ENCODE results near the gene SH3D21. TPM values are rescaled to one million over a fixed set of nuclear protein-coding genes. Genes with fewer than 3 reads are reported as not detected.

SH3D21 gene
- total and polyA plus RNA-seq, 4 donors = 9.0 to 16.6 (median 11.7) TPM

DNA sequence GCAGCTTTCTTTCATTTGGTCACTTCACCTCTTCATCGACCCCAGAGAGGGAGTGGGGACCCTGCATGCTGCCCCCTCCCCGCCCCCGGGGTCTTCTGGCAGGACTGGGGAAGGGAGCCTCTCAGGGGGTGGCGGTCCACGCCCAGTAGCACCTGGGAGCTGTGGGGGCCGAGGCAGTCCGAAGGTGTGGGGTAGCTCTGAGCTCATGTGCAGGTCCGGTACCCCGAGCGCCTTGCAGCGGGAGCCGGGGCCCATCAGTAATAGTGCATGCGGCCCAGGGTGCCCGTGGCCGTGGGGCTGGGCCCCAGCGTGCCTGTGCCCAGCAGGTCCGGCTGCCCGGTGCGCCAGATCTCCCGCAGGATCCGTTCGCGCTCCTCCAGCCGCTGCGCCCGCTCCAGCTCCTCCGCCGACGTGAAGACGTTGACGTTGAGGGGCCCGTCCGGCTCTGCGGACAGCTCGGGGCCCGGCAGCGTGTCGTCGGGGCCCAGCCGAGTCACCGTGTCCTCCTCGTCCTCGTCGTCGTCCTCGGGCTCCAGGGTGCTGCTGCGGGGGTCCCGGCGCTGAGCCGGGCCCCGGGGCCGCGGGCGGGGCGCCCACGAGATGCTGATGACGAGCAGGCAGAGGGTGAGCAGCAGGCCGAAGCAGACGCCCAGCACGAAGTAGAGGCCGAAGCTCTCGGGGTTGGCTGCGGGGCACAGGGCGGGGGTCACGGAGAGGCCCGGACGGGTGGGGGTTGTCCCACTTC is 16.0 kb downstream of the SH3D21 start:
- Histone ChIP-seq H3K36me3 (ENCODE audit: control insufficient read depth in 4 of 4, insufficient read depth in 4 of 4, low read length in 4 of 4) (peaks cover 0 to 7% (median 3%) of the 10 kb centered on the region in 4 donors), H3K9me3 (ENCODE audit: control insufficient read depth in 4 of 4, insufficient read depth in 3 of 4, low read length in 3 of 4) (no peaks in the 10 kb centered on the region), H3K27me3 (ENCODE audit: control insufficient read depth in 3 of 3, insufficient read depth in 3 of 3, low read length in 2 of 3) (no peaks in the 10 kb centered on the region), H3K4me1 (ENCODE audit: control insufficient read depth in 5 of 5, insufficient read depth in 5 of 5, low read length in 5 of 5) (peaks cover 0 to 38% (median 19%) of the 10 kb centered on the region in 5 donors), H3K27ac (ENCODE audit: low read depth in 1 of 2, low read length in 1 of 2) (peak overlapping the region; percentile 12 to 84), H3K9ac (ENCODE audit: insufficient read depth in 1 of 2, low read length in 2 of 2) (no peak overlapping the region), H3K4me3 (peak overlapping the region; percentile 63)
- 47 to 48% methylated on average over 67 of the region's 67 CpGs for WGBS, 2 donors
- ATAC-seq (ENCODE audit: insufficient read depth, low FRiP score) (no peak), DNase-seq (peak in 2 of 3 donors; percentile 23 to 38)
- TF ChIP-seq, protein P1, sequence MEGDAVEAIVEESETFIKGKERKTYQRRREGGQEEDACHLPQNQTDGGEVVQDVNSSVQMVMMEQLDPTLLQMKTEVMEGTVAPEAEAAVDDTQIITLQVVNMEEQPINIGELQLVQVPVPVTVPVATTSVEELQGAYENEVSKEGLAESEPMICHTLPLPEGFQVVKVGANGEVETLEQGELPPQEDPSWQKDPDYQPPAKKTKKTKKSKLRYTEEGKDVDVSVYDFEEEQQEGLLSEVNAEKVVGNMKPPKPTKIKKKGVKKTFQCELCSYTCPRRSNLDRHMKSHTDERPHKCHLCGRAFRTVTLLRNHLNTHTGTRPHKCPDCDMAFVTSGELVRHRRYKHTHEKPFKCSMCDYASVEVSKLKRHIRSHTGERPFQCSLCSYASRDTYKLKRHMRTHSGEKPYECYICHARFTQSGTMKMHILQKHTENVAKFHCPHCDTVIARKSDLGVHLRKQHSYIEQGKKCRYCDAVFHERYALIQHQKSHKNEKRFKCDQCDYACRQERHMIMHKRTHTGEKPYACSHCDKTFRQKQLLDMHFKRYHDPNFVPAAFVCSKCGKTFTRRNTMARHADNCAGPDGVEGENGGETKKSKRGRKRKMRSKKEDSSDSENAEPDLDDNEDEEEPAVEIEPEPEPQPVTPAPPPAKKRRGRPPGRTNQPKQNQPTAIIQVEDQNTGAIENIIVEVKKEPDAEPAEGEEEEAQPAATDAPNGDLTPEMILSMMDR (IDR thresholded peaks at IDR 0.05; ENCODE audit: control extremely low read depth, extremely low read depth) = no peak

DNA sequence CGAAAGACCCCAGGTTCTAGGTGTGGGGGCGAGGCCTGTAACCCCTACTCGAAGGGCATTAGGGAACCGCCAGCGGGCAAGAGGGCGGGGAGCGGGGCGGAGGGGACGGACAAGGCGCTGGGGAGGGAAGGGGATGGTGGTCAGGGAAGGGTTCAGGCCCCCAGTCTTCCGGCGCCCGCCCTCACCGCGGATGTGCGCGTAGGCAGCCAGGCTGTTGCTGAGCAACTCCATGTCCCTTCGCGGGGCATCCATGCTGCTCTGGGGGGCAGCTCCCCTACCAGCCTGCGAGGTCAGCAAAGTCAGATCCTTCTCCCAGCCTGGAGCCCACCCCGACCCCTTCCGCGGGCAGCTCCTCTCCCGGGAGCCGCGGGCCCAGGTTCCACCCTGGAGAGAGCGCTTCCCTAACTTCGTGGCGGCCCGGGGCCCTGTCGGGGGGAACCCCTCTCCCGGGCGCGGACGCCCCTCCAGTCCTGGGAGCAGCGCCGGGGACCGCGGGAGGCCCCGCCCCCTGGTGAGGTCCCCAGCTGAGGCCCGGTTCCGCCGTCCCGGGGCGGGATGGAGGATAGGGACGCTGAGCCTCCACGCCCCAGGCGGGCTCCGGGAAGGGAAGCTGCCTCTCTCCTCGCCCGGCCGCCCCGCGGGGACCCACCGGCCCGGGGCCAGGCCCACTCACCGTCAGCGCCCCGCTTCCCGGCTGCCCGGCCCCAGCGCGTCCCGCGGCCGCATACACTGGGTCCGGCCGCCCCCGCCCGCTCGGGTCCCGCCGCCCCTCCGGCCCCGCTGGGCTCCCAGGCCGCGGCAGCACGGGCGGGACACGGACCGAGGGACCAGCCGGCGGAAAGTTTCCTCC is 16.8 kb downstream of the SH3D21 start:
- Histone ChIP-seq H3K4me3 (peak overlapping the region; percentile 63), H3K27me3 (ENCODE audit: control insufficient read depth in 3 of 3, insufficient read depth in 3 of 3, low read length in 2 of 3) (no peaks in the 10 kb centered on the region), H3K9ac (ENCODE audit: insufficient read depth in 1 of 2, low read length in 2 of 2) (no peak overlapping the region), H3K4me1 (ENCODE audit: control insufficient read depth in 5 of 5, insufficient read depth in 5 of 5, low read length in 5 of 5) (peaks cover 0 to 38% (median 19%) of the 10 kb centered on the region in 5 donors), H3K9me3 (ENCODE audit: control insufficient read depth in 4 of 4, insufficient read depth in 3 of 4, low read length in 3 of 4) (no peaks in the 10 kb centered on the region), H3K27ac (ENCODE audit: low read depth in 1 of 2, low read length in 1 of 2) (peak overlapping the region; percentile 72 to 84), H3K36me3 (ENCODE audit: control insufficient read depth in 4 of 4, insufficient read depth in 4 of 4, low read length in 4 of 4) (peaks cover 0 to 7% (median 2%) of the 10 kb centered on the region in 4 donors)
- WGBS, 2 donors = 4 to 5% methylated on average over 30 to 83 of the region's 83 CpGs
- DNase-seq (peak; percentile 65 to 74 (median 69)), ATAC-seq (ENCODE audit: insufficient read depth, low FRiP score) (peak; percentile 10)
- TF ChIP-seq, protein P1 (IDR thresholded peaks at IDR 0.05; ENCODE audit: control extremely low read depth, extremely low read depth) = no peak

DNA sequence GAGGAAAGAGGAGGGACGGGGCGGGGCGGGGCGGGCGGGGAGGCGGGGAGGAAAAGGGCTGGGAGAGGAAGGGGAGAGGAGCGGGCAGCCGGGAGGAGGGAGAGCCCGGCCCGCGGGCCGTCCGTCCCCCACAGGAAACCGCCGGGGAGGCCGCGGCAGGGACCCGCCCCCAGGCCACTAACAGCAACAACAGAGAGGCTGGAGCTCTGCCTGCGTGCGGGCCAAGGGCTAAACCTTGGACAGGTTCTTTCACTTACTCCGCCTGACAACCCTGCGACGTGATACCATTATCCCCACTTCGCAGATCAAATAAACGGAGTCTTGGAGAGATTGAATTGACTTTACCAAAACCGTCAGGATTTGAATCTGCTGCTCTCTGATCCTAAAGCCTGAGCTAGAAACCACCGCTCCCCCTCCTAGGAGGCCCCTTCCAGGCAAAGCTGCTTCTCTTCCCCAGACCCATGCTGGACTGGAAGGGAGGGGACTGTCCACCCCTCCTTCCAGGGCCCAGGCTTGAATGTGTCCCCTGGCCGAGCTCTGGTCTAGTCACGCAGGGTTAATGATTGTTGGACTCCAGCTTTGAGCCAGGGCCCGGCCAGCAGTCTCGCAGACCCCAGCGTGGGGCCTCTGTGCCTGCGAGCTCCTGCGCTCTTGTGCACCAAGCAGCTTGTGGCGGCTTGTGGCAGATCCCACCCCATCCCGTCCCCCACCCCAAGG is 17.6 kb downstream of the SH3D21 start, which contains the start of gene EVA1B:
Gene EVA1B (minus strand): TSS at position 10 of the 717 bp plus-strand sequence. CDS start 608 bp downstream, outside the sequence.
- peak within 1 kb of the TSS in 1 of 2 donors; percentile 88 for H3K9ac ChIP-seq (ENCODE audit: insufficient read depth in 1 of 2, low read length in 2 of 2)
- WGBS, 2 donors = 1 to 3% methylated on average over 31 to 34 of the region's 36 CpGs
- DNase-seq (peak; percentile 92 to 95 (median 92)), ATAC-seq (ENCODE audit: insufficient read depth, low FRiP score) (peak; percentile 35)
- H3K4me1 ChIP-seq (ENCODE audit: control insufficient read depth in 5 of 5, insufficient read depth in 5 of 5, low read length in 5 of 5) = peaks cover 0 to 39% (median 22%) of the 10 kb centered on the region in 5 donors
- peak within 1 kb of the TSS; percentile 72 to 84 for H3K27ac ChIP-seq (ENCODE audit: low read depth in 1 of 2, low read length in 1 of 2)
- peaks cover 0 to 7% (median 2%) of the 10 kb centered on the region in 4 donors for H3K36me3 ChIP-seq (ENCODE audit: control insufficient read depth in 4 of 4, insufficient read depth in 4 of 4, low read length in 4 of 4)
- H3K27me3 ChIP-seq (ENCODE audit: control insufficient read depth in 3 of 3, insufficient read depth in 3 of 3, low read length in 2 of 3) = no peaks in the 10 kb centered on the region
- H3K9me3 ChIP-seq (ENCODE audit: control insufficient read depth in 4 of 4, insufficient read depth in 3 of 4, low read length in 3 of 4) = no peaks in the 10 kb centered on the region
- peak within 1 kb of the TSS; percentile 63 for H3K4me3 ChIP-seq
- TF ChIP-seq, protein P1 (IDR thresholded peaks at IDR 0.05; ENCODE audit: control extremely low read depth, extremely low read depth) = no peak

Data from lung (tissue), 12 donors.